GM12878 (cell line): ENCODE measurements around the gene SOAT2. TPM values are rescaled to one million over a fixed set of nuclear protein-coding genes. Genes with fewer than 3 reads are reported as not detected.

Experiments used
- ATAC-seq: fragments of 200-7000 bp; cut with Tn5 transposase; 3 replicates; pipeline ENCODE4 v1.9.1; 2020; ENCODE audit warnings: mild to moderate bottlenecking, moderate library complexity
- BruUV-seq: library from RNA; stranded (reverse); fragments of 400-500 nt; replicated peaks from 2 replicates; lab custom pipeline; 2021; lab: Mats Ljungman, UMichigan
- CTCF ChIA-PET: fragments of 300-600 bp; sonication (Branson Sonifier 250); formaldehyde crosslinking; extraction: SDS; loops from one replicate; lab custom pipeline; 2021; ENCODE audit warnings: inconsistent platforms; lab: Yijun Ruan, JAX
- POLR2A ChIA-PET: fragments of 350-600 bp; formaldehyde crosslinking; extraction: SDS; loops from one replicate; lab custom pipeline; 2021; ENCODE audit warnings: inconsistent platforms; lab: Charles Lee
- RAD21 ChIA-PET: fragments of 300-600 bp; sonication (Branson Sonifier 250); formaldehyde crosslinking; loops from one replicate; lab custom pipeline; 2023; ENCODE audit warnings: antibody characterized with exemption; ENCODE audit not compliant: unreplicated experiment; lab: Charles Lee
- SMC1A ChIA-PET: fragments of 300-600 bp; sonication (Branson Sonifier 250); formaldehyde crosslinking; loops from one replicate; lab custom pipeline; 2023; ENCODE audit not compliant: unreplicated experiment, uncharacterized antibody; lab: Charles Lee
- DNase-seq: peaks from one replicate; pipeline ENCODE4 v3.0.0-alpha.2; 2011; ENCODE audit warnings: low read depth, low spot score
- FAIRE-seq: peaks from 3 replicates; lab custom pipeline; 2011; peaks lifted over from hg19 to GRCh38; lab: Jason Lieb, UNC
- H2AFZ ChIP-seq: 2 replicates; pipeline ENCODE4 v1.6.0; 2011; ENCODE audit warnings: low read depth, low read length, control low read depth; ENCODE audit not compliant: control insufficient read depth
- H3K27ac ChIP-seq: 2 replicates; pipeline ENCODE4 v1.5.1; 2011; ENCODE audit warnings: control low read depth; ENCODE audit not compliant: control insufficient read depth, insufficient read depth
- H3K27me3 ChIP-seq, 2 experiments: replicated peaks in 1 of 2; 2 replicates each; pipeline versions ENCODE4 v1.6.0 to v1.6.1; 2011; ENCODE audit warnings: low read length in 1 of 2; ENCODE audit not compliant: control insufficient read depth in 2 of 2, insufficient read depth in 2 of 2
- H3K36me3 ChIP-seq, 2 experiments: 2 replicates each; pipeline ENCODE4 v1.5.1; 2011; ENCODE audit warnings: low read length in 1 of 2; ENCODE audit not compliant: control insufficient read depth in 2 of 2, insufficient read depth in 2 of 2
- H3K4me1 ChIP-seq: 2 replicates; pipeline ENCODE4 v1.6.1; 2011; ENCODE audit warnings: mild to moderate bottlenecking, low read length, moderate library complexity, mixed read lengths; ENCODE audit not compliant: control insufficient read depth, insufficient read depth
- H3K4me2 ChIP-seq: 2 replicates; pipeline ENCODE4 v1.6.0; 2011; ENCODE audit warnings: control low read depth; ENCODE audit not compliant: control insufficient read depth, insufficient read depth
- H3K4me3 ChIP-seq: fragments of 200-600 bp; sonication (generic); 2 replicates; pipeline ENCODE4 v1.5.1; 2016
- H3K79me2 ChIP-seq: 2 replicates; pipeline ENCODE4 v1.6.0; 2011; ENCODE audit warnings: low read length; ENCODE audit not compliant: control insufficient read depth, insufficient read depth
- H3K9ac ChIP-seq: 2 replicates; pipeline ENCODE4 v1.8.0; 2011; ENCODE audit warnings: low read length, control low read depth, mixed read lengths; ENCODE audit not compliant: control insufficient read depth, insufficient read depth
- H3K9me3 ChIP-seq: replicated peaks from 3 replicates; pipeline ENCODE4 v1.5.1; 2011; ENCODE audit warnings: mild to moderate bottlenecking, low read length; ENCODE audit not compliant: control insufficient read depth, insufficient read depth
- H4K20me1 ChIP-seq: 2 replicates; pipeline ENCODE4 v1.6.0; 2011; ENCODE audit not compliant: control insufficient read depth, insufficient read depth
- CTCF ChIP-seq, 3 experiments: IDR thresholded peaks in 2 of 3; conservative IDR thresholded peaks in 1 of 3; 2 replicates each; pipeline ENCODE4 v1.5.1; 2011; ENCODE audit warnings: low read depth in 3 of 3, low read length in 3 of 3, mild to moderate bottlenecking in 3 of 3, control low read depth in 2 of 3, moderate library complexity in 2 of 3, inconsistent platforms in 1 of 3, mixed read lengths in 1 of 3; ENCODE audit not compliant: control insufficient read depth in 2 of 3, insufficient read depth in 1 of 3; ENCODE audit errors: extremely low read depth in 1 of 3
- EZH2 ChIP-seq: IDR thresholded peaks from 2 replicates; pipeline ENCODE4 v1.6.1; 2012; ENCODE audit warnings: low read depth, mild to moderate bottlenecking, control low read depth, inconsistent platforms, low read length, borderline replicate concordance; ENCODE audit not compliant: control insufficient read depth
- JUND ChIP-seq: IDR thresholded peaks from 2 replicates; pipeline ENCODE4 v1.6.1; 2012; ENCODE audit warnings: low read depth, mild to moderate bottlenecking, low read length, improper control_type of control experiment, moderate library complexity
- MXI1 ChIP-seq: fragments of 150-350 bp; IDR thresholded peaks from 2 replicates; pipeline ENCODE4 v1.6.1; 2011; ENCODE audit warnings: low read depth, mild to moderate bottlenecking, inconsistent platforms, low read length, improper control_type of control experiment
- MYC ChIP-seq: IDR thresholded peaks from 2 replicates; pipeline ENCODE4 v1.6.1; 2011; ENCODE audit warnings: mild to moderate bottlenecking, low read length, moderate library complexity, inconsistent platforms; ENCODE audit not compliant: insufficient read depth, insufficient replicate concordance, insufficient read length, severe bottlenecking
- NKRF ChIP-seq: fragments of 450-650 bp; conservative IDR thresholded peaks from 2 replicates; pipeline ENCODE4 v1.6.1; 2017; ENCODE audit warnings: mild to moderate bottlenecking, moderate library complexity
- NR2F1 ChIP-seq: fragments of 450-650 bp; conservative IDR thresholded peaks from 2 replicates; pipeline ENCODE4 v1.6.1; 2017; ENCODE audit warnings: mild to moderate bottlenecking
- POU2F2 ChIP-seq: IDR thresholded peaks from 3 replicates; pipeline ENCODE4 v1.6.1; 2011; ENCODE audit warnings: low read depth, mild to moderate bottlenecking, low read length, borderline replicate concordance
- USF1 ChIP-seq: IDR thresholded peaks from 2 replicates; pipeline ENCODE4 v1.6.1; 2011; ENCODE audit warnings: borderline replicate concordance, low read depth, mild to moderate bottlenecking, moderate library complexity, mixed read lengths, low read length; ENCODE audit not compliant: insufficient read depth; ENCODE audit errors: extremely low read length
- whole genome bisulfite sequencing: methylation state at CpG from one replicate; pipeline ENCODE4 v1.1.6; 2016; ENCODE audit warnings: low lambda C conversion rate; ENCODE audit not compliant: insufficient replicate concordance, insufficient coverage; ENCODE audit errors: missing lambda C conversion rate; 5-methylcytosine and 5-hydroxymethylcytosine counted together
- in situ Hi-C: fragments of 300-500 bp; cut with MboI; formaldehyde crosslinking; loops from 9 replicates; pipeline ENCODE4 v1.14.3; 2018; ENCODE audit warnings: mixed read lengths
- intact Hi-C: fragments of 100-400 bp; cut with micrococcal nuclease; formaldehyde crosslinking; loops from one replicate; pipeline ENCODE4 v1.14.2; 2022; ENCODE audit not compliant: unreplicated experiment
- polyA plus RNA-seq, 11 experiments: library from polyadenylated mRNA; depleted of rRNA in 4 of 11; unstranded in 6 of 11; stranded (reverse) in 5 of 11; fragments of >200 nt; fragmentation: Nextera tagmentation in 4 of 11; fragmentation: Illumina TruSeq in 1 of 11; extraction: Ambion mirVana in 4 of 11; extraction: Trizol in 1 of 11; gene quantifications; 1 replicate in 1 of 11; 2 replicates in 10 of 11; pipeline versions ENCODE4 v1.2.1 to v1.2.3, GENCODE V29; 2011 to 2016; ENCODE audit warnings: inconsistent platforms in 2 of 11, missing spikeins in 2 of 11, low read depth in 1 of 11
- total RNA-seq, 4 experiments: library from RNA; depleted of rRNA in 3 of 4; stranded (reverse); fragments of >200 nt in 3 of 4; fragmentation: Illumina TruSeq in 1 of 4; extraction: Trizol in 1 of 4; gene quantifications; 2 replicates each; pipeline versions ENCODE4 v1.2.1 to v1.2.3, GENCODE V29; 2013 to 2021

SOAT2 gene
- total and polyA plus RNA-seq, 10 of the 15 experiments (the other 5 are each of a cell fraction or from before 2014, with no cell fraction given): 0.08 to 1.7 (median 0.69) TPM

DNA sequence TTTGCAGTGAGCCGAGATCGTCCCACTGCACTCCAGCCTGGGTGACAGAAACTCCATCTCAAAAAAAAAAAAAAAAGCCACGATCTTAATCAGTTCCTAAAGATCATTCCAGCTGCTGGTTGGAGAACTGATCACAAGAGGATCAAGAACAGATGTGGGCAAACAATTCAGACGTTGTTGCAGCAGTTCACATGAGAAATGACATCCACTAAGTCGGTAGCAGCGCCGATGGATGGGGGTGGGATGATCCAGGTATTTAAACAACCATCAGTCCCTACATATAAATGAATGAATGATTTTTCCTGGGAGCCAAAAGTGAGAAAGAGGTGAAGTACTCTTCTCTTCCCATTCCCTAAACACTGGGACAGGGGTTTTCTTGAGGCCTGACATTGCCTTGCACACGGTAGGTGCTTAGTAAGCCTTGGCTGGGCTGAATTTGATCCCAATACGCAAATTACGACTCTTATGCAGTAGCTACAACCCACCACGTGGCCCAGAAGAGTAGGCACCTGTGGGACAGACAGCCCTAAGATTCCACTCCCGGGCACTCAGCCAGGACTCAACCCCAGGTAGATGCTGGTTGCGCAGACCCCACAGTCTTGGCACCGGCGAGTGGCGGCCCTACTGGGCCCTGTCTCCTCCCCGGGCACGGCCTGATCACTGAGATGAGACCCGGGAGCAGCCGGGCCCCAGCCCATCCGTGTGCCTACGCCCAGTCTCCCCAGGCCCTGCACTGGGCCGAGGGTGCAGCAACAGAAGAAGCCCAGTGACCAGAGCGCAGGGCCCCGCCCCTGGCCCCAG is 24.7 kb upstream of the SOAT2 start:
- BruUV-seq: TSS peak; percentile 57
- Histone ChIP-seq H3K4me1 (no peaks in the 10 kb centered on the region; the same call in none of the 2 replicates), H3K4me3 (peak overlapping the region; percentile 90), H2AFZ (peak overlapping the region; percentile 61), H4K20me1 (no peaks in the 10 kb centered on the region), H3K9ac (peak overlapping the region; percentile 87), H3K79me2 (peaks cover 6% of the 10 kb centered on the region), H3K27me3 (no peaks in the 10 kb centered on the region), H3K4me2 (peak overlapping the region; percentile 93), H3K36me3 (peaks cover 2 to 4% of the 10 kb centered on the region in 2 experiments; a peak in 3 of 4 replicates), H3K9me3 (no peaks in the 10 kb centered on the region), H3K27ac (peak overlapping the region; percentile 61; the same call in 1 of the 2 replicates)
- SMC1A ChIA-PET: interaction anchor here (0.6 to 4.6 kb wide), 9 partner anchors 12 to 208 kb away, joined by 3 to 19 read pairs (median 3); partner anchors contain the start of gene SOAT2
- no peak for FAIRE-seq
- POLR2A ChIA-PET: interaction anchor here (0.6 to 2.5 kb wide), 14 partner anchors 10 to 1098 kb away, joined by 3 to 12 read pairs (median 6); partner anchors contain the start of genes EIF4B, ESPL1, IGFBP6 and SOAT2
- DNase-seq: no peak
- intact Hi-C loops: loop anchor here (2.0 kb wide), 1 partner anchor 72 kb away; the partner anchor contains the start of gene EIF4B
- CTCF ChIA-PET: interaction anchor here (0.6 to 13.2 kb wide), 12 partner anchors 12 to 1436 kb away, joined by 3 to 177 read pairs (median 3); partner anchors contain the start of genes IGFBP6 and SOAT2
- in situ Hi-C loops: no loop called here
- 28% methylated on average over 24 of the region's 25 CpGs for WGBS
- peak; percentile 54 for TF ChIP-seq MYC
- peak; percentile 61; the same call in 1 of the 2 replicates for TF ChIP-seq NKRF
- 0 out of 2 replicates have a peak, but pooled peaks have one; percentile 25 for TF ChIP-seq MXI1
- TF ChIP-seq USF1: peak; percentile 63
- TF ChIP-seq NR2F1: no peak
- no peak for TF ChIP-seq POU2F2
- TF ChIP-seq EZH2: no peak
- no peak for TF ChIP-seq CTCF (IDR thresholded peaks at IDR 0.05 in 2 of 3, conservative IDR thresholded peaks at IDR 0.05 in 1 of 3; ENCODE audit: control insufficient read depth in 2 of 3, extremely low read depth in 1 of 3, insufficient read depth in 1 of 3, low read depth in 3 of 3, low read length in 3 of 3)
- no peak for TF ChIP-seq JUND
- RAD21 ChIA-PET: interaction anchor here (0.7 to 4.1 kb wide), 13 partner anchors 12 to 673 kb away, joined by 3 to 25 read pairs (median 3); partner anchors contain the start of genes ATP5MC2, CISTR, EIF4B and SOAT2
- peak; percentile 46 for ATAC-seq
